SK-MEL-5 (cell line): Measurements from ENCODE around the gene RAPGEFL1. TPM values are rescaled to one million over a fixed set of nuclear protein-coding genes. Genes with fewer than 3 reads are reported as not detected.
A peak's percentile ranks its signal among the peaks of the same experiment; 100 is the strongest.
"Not testable (repeated sequence)": the region's sequence is repeated elsewhere in the genome, so short reads cannot be mapped to it uniquely, and the experiment has no call there.

Source experiments
- DNase-seq: peaks from one replicate; pipeline ENCODE4 v3.0.0-alpha.2; 2016; ENCODE audit warnings: low read depth, low spot score
- in situ Hi-C: cut with HindIII; loops from 2 replicates; pipeline ENCODE4 v1.10.0; 2016; ENCODE audit warnings: low sequenced_read_pairs, high pct_unique_total_duplicates, low pct_unique_long_range_greater_than_20kb
- total RNA-seq: library from RNA; depleted of rRNA; stranded (reverse); fragments of >200 nt; shearing (Covaris generic); gene quantifications from 2 replicates; pipeline ENCODE4 v1.2.3, GENCODE V29; 2014

RAPGEFL1 gene
- total RNA-seq, 1 experiment from 2014 or later = 2.4 TPM

- DNase-seq = peak; percentile 76
- in situ Hi-C loops = no loop called here
Observed at GRCh38 chr17:40191237-40192208, 14.3 kb downstream of the RAPGEFL1 start.

DNA sequence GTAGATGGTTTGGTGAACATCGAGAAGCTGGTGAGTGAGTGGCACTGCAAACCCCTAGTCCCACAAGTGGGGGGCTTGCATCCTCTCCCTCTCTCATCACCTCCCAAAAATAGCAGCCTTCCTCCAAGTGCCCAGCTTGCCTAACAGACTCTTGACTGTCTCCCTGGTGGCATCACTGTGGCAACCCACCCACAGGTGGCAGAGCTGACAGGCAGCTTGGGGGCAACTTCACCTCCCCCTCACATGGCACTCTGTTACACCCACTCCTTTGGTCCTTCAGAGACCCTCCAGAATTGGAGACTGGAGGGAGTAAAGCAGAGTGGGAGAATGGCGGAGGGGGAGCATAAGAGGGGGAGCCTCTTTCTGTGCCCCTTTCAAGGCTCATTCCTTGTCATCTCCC, 15.7 kb downstream of the RAPGEFL1 start:
- no peak for DNase-seq
- in situ Hi-C loops = no loop called here

DNA sequence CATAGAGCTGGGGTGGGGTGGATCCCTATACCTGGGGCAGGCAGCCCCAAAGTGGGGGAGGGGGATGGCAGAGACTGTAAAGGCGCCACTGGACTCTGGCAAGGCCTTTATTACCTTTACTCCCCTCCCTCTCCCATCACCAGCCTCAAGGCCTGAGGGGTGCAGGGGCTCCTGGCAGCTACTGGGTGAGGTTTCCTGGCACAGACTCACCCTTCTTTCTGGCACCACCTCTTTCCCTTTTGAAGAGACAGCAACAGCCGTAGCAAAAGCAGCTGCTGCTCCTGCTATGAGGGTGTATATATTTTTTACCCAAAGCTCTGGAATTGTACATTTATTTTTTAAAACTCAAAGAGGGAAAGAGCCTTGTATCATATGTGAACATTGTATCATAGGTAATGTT, 17.6 kb downstream of the RAPGEFL1 start:
- in situ Hi-C loops = no loop called here
- DNase-seq = no peak

GRCh38 chr17:40197550-40197949, 20.3 kb downstream of the RAPGEFL1 start:
- DNase-seq = no peak
- in situ Hi-C loops = no loop called here

DNA sequence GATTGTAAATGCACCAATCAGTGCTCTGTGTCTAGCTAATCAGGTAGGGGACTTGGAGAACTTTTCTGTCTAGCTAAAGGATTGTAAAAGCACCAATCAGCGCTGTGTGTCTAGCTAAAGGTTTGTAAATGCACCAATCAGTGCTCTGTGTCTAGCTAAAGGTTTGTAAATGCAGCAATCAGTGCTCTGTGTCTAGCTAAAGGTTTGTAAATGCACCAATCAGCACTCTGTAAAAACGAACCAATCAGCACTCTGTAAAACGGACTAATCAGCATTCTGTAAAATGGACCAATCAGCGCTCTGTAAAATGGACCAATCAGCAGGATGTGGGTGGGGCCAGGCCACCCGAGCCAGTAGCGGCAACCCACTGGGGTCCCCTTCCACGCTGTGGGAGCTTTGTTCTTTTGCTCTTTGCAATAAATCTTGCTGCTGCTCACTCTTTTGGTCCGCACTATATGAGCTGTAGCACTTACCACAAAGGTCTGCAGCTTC, 20.7 kb downstream of the RAPGEFL1 start:
- DNase-seq = not testable (repeated sequence)

DNA sequence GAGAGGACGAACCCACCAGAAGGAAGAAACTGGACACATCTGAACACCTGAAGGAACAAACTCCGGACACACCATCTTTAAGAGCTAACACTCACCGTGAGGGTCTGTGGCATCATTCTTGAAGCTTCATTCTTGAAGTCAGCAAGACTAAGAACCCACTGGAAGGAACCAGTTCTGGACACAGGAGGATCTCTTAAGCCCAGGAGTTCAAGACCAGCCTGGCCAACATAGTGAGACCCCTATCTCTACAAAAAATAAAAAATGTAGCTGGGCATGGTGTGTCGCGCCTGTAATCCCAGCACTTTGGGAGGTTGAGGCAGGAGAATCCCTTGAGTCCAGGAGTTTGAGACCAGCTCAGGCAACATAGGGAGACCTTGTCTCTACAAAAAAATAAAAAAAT, 21.3 kb downstream of the RAPGEFL1 start:
- in situ Hi-C loops = no loop called here
- no peak for DNase-seq

More for the DNA sequence above, 20.7 kb downstream of the RAPGEFL1 start:
- in situ Hi-C loops = not testable (repeated sequence)

- DNase-seq = no peak
- in situ Hi-C loops = no loop called here
Observed at GRCh38 chr17:40203131-40203530, 25.9 kb downstream of the RAPGEFL1 start.

- in situ Hi-C loops, DNase-seq: not testable (repeated sequence)
Observed at GRCh38 chr17:40206193-40206592, 28.9 kb downstream of the RAPGEFL1 start.

GRCh38 chr17:40209404-40210093, 32.3 kb downstream of the RAPGEFL1 start:
- DNase-seq = no peak
- in situ Hi-C loops = no loop called here

- DNase-seq, in situ Hi-C loops: not testable (repeated sequence)
Observed at GRCh38 chr17:40213914-40214313, 36.6 kb downstream of the RAPGEFL1 start.

DNA sequence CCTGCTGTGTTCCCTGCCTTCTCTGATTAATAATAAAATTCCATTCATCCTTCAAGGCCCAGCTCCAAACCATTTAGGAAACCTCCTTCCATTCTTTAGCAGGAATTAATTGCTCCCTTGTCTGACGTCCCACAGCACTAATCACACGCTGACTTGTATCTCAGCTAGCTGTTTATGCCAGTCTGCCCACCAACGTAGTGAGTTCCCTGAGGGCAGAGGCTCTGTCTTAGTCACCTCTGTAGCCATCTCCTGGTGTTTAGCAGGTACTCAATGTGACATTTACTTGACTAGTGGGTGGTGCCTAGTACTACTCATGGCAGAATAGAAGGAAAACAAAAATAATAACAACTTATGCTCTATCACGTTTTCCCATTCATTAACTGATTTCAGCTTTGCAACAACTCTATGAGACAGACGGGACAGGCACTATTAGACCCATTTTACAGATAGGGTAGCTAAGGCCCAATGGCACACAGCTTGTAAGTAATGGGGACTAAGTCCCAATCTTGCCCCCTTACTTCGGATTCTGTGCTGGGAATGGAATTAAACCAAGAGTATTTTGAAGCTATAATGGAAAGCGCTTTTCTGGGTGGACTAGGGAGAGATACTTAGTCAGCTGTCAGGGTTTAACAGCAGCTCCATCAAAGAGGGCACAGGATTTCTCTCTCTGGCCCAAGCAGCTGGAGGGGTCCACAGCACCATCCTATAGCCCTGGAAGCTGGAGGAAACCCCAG, 40.9 kb downstream of the RAPGEFL1 start:
- in situ Hi-C loops = no loop called here
- peak; percentile 40 for DNase-seq

GRCh38 chr17:40218740-40219593, 41.7 kb downstream of the RAPGEFL1 start, which contains the start of gene WIPF2:
Gene WIPF2, plus strand, starts transcription at chr17:40219304. Its CDS starts 37,156 bp downstream, at chr17:40256460.
- in situ Hi-C loops = no loop called here
- DNase-seq = peak; percentile 98

DNA sequence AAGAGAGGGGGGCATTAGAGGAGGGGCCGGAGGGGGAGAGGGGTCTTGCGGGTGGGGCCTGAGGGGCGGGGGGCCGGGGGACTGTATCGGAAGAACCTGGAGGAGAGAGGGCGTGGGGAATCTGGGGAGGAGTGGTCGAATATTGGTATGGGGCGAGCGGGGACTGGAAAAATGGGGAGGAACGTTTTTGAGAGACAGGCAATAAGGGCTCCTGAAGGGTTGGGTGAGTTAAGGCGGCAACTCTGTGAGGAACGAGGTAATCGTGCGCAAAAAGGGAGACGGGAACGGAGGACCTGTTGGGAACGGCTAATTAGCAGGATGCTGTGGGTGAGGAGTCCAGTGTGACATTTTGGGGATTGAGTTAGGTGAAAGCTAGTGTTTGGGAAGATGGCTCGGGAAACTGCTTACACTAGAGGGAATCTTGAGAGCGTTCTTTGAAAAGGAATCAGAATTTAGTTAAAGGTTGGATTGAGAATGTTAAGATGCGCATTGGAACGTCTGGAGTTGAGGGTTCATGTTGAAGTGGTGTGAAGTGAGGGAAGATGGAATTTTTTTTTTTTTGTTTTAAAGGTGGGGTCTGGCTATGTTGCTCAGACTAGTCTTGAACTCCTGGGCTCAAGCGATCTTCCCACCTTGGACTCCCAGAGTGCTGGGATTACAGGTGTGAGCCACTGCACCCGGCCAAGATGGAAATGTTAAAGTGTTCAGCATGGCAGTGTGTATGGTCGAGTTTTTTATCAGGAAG, 42.5 kb downstream of the RAPGEFL1 start:
- in situ Hi-C loops = no loop called here
- DNase-seq = peak; percentile 55

GRCh38 chr17:40224718-40225550, 47.7 kb downstream of the RAPGEFL1 start:
- no peak for DNase-seq
- in situ Hi-C loops = no loop called here

DNA sequence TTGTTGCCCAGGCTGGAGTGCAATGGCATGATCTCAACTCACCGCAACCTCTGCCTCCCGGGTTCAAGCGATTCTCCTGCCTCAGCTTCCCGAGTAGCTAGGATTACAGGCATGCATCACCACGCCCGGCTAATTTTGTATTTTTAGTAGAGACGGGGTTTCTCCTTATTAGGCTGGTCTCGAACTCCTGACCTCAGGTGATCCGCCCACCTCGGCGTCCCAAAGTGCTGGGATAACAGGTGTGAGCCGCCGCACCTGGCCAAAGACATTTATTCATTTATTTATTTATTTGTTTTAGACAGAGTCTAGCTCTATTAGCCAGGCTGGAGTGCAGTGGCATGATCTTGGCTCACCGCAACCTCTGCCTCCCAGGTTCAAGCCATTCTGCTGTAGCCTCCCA, 51.9 kb downstream of the RAPGEFL1 start:
- DNase-seq, in situ Hi-C loops: not testable (repeated sequence)
